ENCODE measurements around the gene PUS3.

PUS3 gene

GRCh38 chr11:125945797-125946520 lies 43.0 kb upstream of the PUS3 start, which contains the start of gene VSIG10L2:
TSS of gene VSIG10L2 (plus strand) at chr11:125946044. CDS start at chr11:125946056, 12 bp downstream.
- Histone ChIP-seq H3K9me3 (ENCODE audit: insufficient read depth, low read length) (no peaks in the 10 kb centered on the region), H3K27ac (ENCODE audit: low read length) (no peak within 1 kb of the TSS), H4K20me1 (ENCODE audit: insufficient read depth, low read length) (no peaks in the 10 kb centered on the region), H3K27me3 (ENCODE audit: low read depth, low read length) (no peaks in the 10 kb centered on the region), H3K4me1 (ENCODE audit: low read length) (no peaks in the 10 kb centered on the region), H3K4me3 (ENCODE audit: low read length) (no peak within 1 kb of the TSS), H2AFZ (ENCODE audit: low read depth, low read length) (no peak within 1 kb of the TSS), H3K9ac (ENCODE audit: low read length) (no peak within 1 kb of the TSS), H3K79me2 (ENCODE audit: low read length) (no peaks in the 10 kb centered on the region), H3K4me2 (ENCODE audit: low read length) (no peak within 1 kb of the TSS), H3K36me3 (replicated peaks; ENCODE audit: low read depth, low read length) (no peaks in the 10 kb centered on the region)
- TF ChIP-seq EZH2phosphoT487 (IDR thresholded peaks at IDR 0.05; ENCODE audit: low read depth), result no peak
- TF ChIP-seq, protein P1, sequence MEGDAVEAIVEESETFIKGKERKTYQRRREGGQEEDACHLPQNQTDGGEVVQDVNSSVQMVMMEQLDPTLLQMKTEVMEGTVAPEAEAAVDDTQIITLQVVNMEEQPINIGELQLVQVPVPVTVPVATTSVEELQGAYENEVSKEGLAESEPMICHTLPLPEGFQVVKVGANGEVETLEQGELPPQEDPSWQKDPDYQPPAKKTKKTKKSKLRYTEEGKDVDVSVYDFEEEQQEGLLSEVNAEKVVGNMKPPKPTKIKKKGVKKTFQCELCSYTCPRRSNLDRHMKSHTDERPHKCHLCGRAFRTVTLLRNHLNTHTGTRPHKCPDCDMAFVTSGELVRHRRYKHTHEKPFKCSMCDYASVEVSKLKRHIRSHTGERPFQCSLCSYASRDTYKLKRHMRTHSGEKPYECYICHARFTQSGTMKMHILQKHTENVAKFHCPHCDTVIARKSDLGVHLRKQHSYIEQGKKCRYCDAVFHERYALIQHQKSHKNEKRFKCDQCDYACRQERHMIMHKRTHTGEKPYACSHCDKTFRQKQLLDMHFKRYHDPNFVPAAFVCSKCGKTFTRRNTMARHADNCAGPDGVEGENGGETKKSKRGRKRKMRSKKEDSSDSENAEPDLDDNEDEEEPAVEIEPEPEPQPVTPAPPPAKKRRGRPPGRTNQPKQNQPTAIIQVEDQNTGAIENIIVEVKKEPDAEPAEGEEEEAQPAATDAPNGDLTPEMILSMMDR (IDR thresholded peaks at IDR 0.05; ENCODE audit: low read depth, low read length), result no peak

DNA sequence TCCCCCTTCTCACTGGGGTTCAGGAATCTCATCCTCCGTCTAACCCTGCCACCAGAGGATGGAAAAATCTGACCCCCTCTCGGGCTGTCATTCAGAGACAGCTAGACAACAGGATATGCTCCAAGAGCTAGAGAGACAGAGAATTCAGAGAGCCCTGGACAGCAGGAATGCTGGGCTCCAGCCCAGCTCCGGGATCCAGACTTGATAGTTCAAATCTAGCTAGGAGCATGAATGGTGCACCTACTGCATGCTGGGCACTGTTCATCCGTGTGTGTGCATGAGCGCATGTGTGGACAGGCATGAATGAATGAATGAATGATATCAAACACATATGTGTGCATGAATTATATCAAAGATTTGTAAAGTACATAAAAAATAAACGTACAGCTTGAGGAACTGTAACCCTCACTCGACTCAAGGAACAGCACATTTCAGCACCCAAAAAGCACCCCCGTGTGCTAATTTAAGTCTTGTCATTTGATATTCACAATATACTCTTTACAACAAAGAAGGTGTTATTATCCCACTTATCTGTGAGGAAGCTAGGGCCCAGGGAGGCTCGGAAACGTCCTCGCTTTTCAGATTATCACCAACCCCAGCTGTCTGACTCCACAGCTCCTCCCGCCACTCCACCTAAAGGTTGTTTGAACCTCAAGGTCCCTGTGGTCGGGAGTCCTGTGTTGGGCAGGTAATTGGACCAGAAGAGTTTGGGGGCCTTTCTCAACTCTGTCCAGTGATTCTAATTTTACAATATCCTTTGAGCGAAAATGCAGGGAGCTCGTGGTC lies 42.2 kb upstream of the PUS3 start:
- no peak for TF ChIP-seq EZH2phosphoT487 (IDR thresholded peaks at IDR 0.05; ENCODE audit: low read depth)
- H3K4me1 ChIP-seq (ENCODE audit: low read length), result no peaks in the 10 kb centered on the region
- H3K4me2 ChIP-seq (ENCODE audit: low read length), result no peak overlapping the region
- H3K27ac ChIP-seq (ENCODE audit: low read length), result no peak overlapping the region
- no peaks in the 10 kb centered on the region for H3K9me3 ChIP-seq (ENCODE audit: insufficient read depth, low read length)
- no peaks in the 10 kb centered on the region for H3K79me2 ChIP-seq (ENCODE audit: low read length)
- H2AFZ ChIP-seq (ENCODE audit: low read depth, low read length), result no peak overlapping the region
- H3K27me3 ChIP-seq (ENCODE audit: low read depth, low read length), result no peaks in the 10 kb centered on the region
- no peaks in the 10 kb centered on the region for H3K36me3 ChIP-seq (replicated peaks; ENCODE audit: low read depth, low read length)
- H3K9ac ChIP-seq (ENCODE audit: low read length), result no peak overlapping the region
- H3K4me3 ChIP-seq (ENCODE audit: low read length), result no peak overlapping the region
- no peaks in the 10 kb centered on the region for H4K20me1 ChIP-seq (ENCODE audit: insufficient read depth, low read length)

- H3K4me2 ChIP-seq (ENCODE audit: low read length), result no peak overlapping the region
- H3K9me3 ChIP-seq (ENCODE audit: insufficient read depth, low read length), result no peaks in the 10 kb centered on the region
- H3K79me2 ChIP-seq (ENCODE audit: low read length), result no peaks in the 10 kb centered on the region
- no peak overlapping the region for H3K4me3 ChIP-seq (ENCODE audit: low read length)
- H3K4me1 ChIP-seq (ENCODE audit: low read length), result no peaks in the 10 kb centered on the region
- H3K27me3 ChIP-seq (ENCODE audit: low read depth, low read length), result no peaks in the 10 kb centered on the region
- H3K9ac ChIP-seq (ENCODE audit: low read length), result no peak overlapping the region
- H2AFZ ChIP-seq (ENCODE audit: low read depth, low read length), result no peak overlapping the region
- TF ChIP-seq, protein P1 (IDR thresholded peaks at IDR 0.05; ENCODE audit: low read depth, low read length), result no peak
- no peaks in the 10 kb centered on the region for H3K36me3 ChIP-seq (replicated peaks; ENCODE audit: low read depth, low read length)
- no peak overlapping the region for H3K27ac ChIP-seq (ENCODE audit: low read length)
- H4K20me1 ChIP-seq (ENCODE audit: insufficient read depth, low read length), result no peaks in the 10 kb centered on the region
Measured at GRCh38 chr11:125944350-125945010, 41.5 kb upstream of the PUS3 start.

- Histone ChIP-seq H3K27ac (ENCODE audit: low read length) (no peak overlapping the region), H3K27me3 (ENCODE audit: low read depth, low read length) (no peaks in the 10 kb centered on the region), H3K79me2 (ENCODE audit: low read length) (no peaks in the 10 kb centered on the region), H3K9me3 (ENCODE audit: insufficient read depth, low read length) (no peaks in the 10 kb centered on the region), H3K4me1 (ENCODE audit: low read length) (no peaks in the 10 kb centered on the region), H4K20me1 (ENCODE audit: insufficient read depth, low read length) (no peaks in the 10 kb centered on the region), H3K4me2 (ENCODE audit: low read length) (no peak overlapping the region), H2AFZ (ENCODE audit: low read depth, low read length) (no peak overlapping the region), H3K36me3 (replicated peaks; ENCODE audit: low read depth, low read length) (no peaks in the 10 kb centered on the region), H3K9ac (ENCODE audit: low read length) (no peak overlapping the region), H3K4me3 (ENCODE audit: low read length) (no peak overlapping the region)
- TF ChIP-seq EZH2phosphoT487 (IDR thresholded peaks at IDR 0.05; ENCODE audit: low read depth), result no peak
- TF ChIP-seq, protein P1 (IDR thresholded peaks at IDR 0.05; ENCODE audit: low read depth, low read length), result no peak
Measured at GRCh38 chr11:125943661-125944349, 40.8 kb upstream of the PUS3 start.

All from OCI-LY3 (cell line).